Measurements from ENCODE around the gene CACNG5. TPM values are rescaled to one million over a fixed set of nuclear protein-coding genes. Genes with fewer than 3 reads are reported as not detected.

The CACNG5 gene
- total RNA-seq, 1 experiment from 2014 or later, result not detected

DNA sequence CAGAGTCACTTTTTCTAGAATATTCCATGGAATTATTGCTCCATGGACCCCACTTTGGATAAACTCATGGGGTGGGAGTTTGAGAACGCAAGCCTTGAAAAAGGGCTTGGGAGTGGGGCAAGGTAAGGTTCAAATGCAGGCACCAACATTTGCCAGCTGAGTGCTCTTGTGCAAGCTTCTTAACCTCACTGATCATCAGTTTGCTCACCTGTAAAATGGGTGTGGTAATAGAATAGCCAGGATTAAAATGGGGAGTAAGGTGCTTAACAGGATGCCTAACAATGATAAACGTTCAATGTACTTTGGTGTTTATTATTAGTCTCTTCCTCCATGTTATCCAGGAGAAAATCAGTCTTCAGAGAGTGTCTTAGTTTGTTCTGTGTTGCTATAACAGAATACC, 39.0 kb downstream of the CACNG5 start:
- no TSS peak for BruUV-seq (replicated peaks)
- TF ChIP-seq CTCF (IDR thresholded peaks at IDR 0.05; ENCODE audit: unreplicated experiment), result no peak
- intact Hi-C loops (cut with micrococcal nuclease; ENCODE audit: unreplicated experiment), result no loop called here
- Mint-ChIP-seq H3K4me3 (ENCODE audit: low read depth, unreplicated experiment) (no peak overlapping the region), H3K27me3 (ENCODE audit: unreplicated experiment) (peaks cover 77% of the 10 kb centered on the region), H3K36me3 (ENCODE audit: insufficient read depth, unreplicated experiment) (no peaks in the 10 kb centered on the region), H3K27ac (ENCODE audit: unreplicated experiment) (no peak overlapping the region), H3K9me3 (ENCODE audit: low read depth, unreplicated experiment) (peaks cover 2% of the 10 kb centered on the region), H3K4me1 (ENCODE audit: low read depth, unreplicated experiment) (no peaks in the 10 kb centered on the region)
- CTCF ChIA-PET, result no interaction called here
- DNase-seq, result no peak

DNA sequence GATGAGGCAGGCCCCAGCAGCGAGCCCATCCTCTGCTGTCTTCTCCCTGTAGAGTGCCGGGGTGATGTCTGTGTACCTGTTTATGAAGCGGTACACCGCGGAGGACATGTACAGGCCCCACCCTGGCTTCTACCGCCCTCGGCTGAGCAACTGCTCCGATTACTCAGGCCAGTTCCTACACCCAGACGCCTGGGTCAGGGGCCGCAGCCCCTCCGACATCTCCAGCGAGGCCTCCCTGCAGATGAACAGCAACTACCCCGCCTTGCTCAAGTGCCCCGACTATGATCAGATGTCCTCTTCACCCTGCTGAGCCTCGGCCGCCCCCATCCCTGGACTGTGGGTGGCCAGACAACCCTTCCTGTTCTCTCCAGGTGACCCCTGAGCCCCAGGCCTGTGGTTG, 50.0 kb downstream of the CACNG5 start:
- H3K9me3 Mint-ChIP-seq (ENCODE audit: low read depth, unreplicated experiment), result peaks cover 9% of the 10 kb centered on the region
- no peak overlapping the region for H3K27ac Mint-ChIP-seq (ENCODE audit: unreplicated experiment)
- CTCF ChIA-PET, result no interaction called here
- BruUV-seq (replicated peaks), result no TSS peak
- H3K4me3 Mint-ChIP-seq (ENCODE audit: low read depth, unreplicated experiment), result no peak overlapping the region
- intact Hi-C loops (cut with micrococcal nuclease; ENCODE audit: unreplicated experiment), result no loop called here
- no peak for TF ChIP-seq CTCF (IDR thresholded peaks at IDR 0.05; ENCODE audit: unreplicated experiment)
- H3K36me3 Mint-ChIP-seq (ENCODE audit: insufficient read depth, unreplicated experiment), result no peaks in the 10 kb centered on the region
- H3K27me3 Mint-ChIP-seq (ENCODE audit: unreplicated experiment), result peaks cover 63% of the 10 kb centered on the region
- DNase-seq, result no peak
- no peaks in the 10 kb centered on the region for H3K4me1 Mint-ChIP-seq (ENCODE audit: low read depth, unreplicated experiment)

- no TSS peak for BruUV-seq (replicated peaks)
- DNase-seq, result no peak
- Mint-ChIP-seq H3K36me3 (ENCODE audit: insufficient read depth, unreplicated experiment) (no peaks in the 10 kb centered on the region), H3K9me3 (ENCODE audit: low read depth, unreplicated experiment) (peaks cover 9% of the 10 kb centered on the region), H3K4me1 (ENCODE audit: low read depth, unreplicated experiment) (no peaks in the 10 kb centered on the region), H3K4me3 (ENCODE audit: low read depth, unreplicated experiment) (no peak overlapping the region), H3K27ac (ENCODE audit: unreplicated experiment) (no peak overlapping the region), H3K27me3 (ENCODE audit: unreplicated experiment) (peaks cover 68% of the 10 kb centered on the region)
- TF ChIP-seq CTCF (IDR thresholded peaks at IDR 0.05; ENCODE audit: unreplicated experiment), result no peak
- CTCF ChIA-PET, result no interaction called here
- intact Hi-C loops (cut with micrococcal nuclease; ENCODE audit: unreplicated experiment), result no loop called here
Measured at GRCh38 chr17:66885417-66885816, 50.5 kb downstream of the CACNG5 start.

DNA sequence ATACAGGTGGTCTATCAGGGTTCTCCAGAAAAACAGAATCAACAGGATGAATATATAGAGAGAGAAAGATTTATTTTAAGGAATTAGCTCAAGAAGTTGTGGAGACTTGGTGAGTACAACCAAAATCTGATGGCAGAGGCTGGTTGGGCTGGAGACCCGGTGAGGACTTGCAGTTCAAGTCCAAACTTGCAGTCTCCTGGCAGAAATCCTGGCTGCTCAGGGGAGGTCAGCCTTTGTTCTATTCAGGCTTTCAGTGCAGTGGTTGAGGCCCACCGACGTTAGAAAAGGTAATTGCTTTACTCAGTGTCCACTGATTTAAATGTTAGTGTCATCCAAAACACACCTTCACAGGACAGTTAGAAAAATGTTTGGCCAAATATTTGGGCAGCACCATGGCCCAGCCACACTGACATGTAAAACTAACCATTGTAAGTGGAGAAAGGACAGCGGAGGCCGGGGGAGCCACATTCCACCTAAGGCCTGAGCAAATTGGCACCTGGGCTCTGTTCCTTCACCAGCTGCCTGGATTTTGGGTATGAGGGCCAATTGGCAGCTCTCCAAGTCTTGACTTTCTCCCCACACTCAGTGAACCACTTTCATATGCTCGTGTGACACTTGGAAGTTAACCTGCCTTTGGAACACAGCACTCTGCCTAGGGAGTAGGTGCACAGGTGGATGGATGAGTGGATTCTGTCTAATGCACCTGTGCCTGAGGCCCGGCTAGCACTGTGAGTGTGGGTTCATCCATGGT, 54.7 kb downstream of the CACNG5 start:
- no TSS peak for BruUV-seq (replicated peaks)
- DNase-seq, result no peak

More for the DNA sequence above, 54.7 kb downstream of the CACNG5 start:
- Mint-ChIP-seq H3K27me3 (ENCODE audit: unreplicated experiment) (peaks cover 78% of the 10 kb centered on the region), H3K4me1 (ENCODE audit: low read depth, unreplicated experiment) (no peaks in the 10 kb centered on the region), H3K4me3 (ENCODE audit: low read depth, unreplicated experiment) (no peak overlapping the region), H3K36me3 (ENCODE audit: insufficient read depth, unreplicated experiment) (no peaks in the 10 kb centered on the region), H3K27ac (ENCODE audit: unreplicated experiment) (no peak overlapping the region), H3K9me3 (ENCODE audit: low read depth, unreplicated experiment) (no peaks in the 10 kb centered on the region)
- no peak for TF ChIP-seq CTCF (IDR thresholded peaks at IDR 0.05; ENCODE audit: unreplicated experiment)
- intact Hi-C loops (cut with micrococcal nuclease; ENCODE audit: unreplicated experiment), result no loop called here
- CTCF ChIA-PET, result interaction anchor here (0.6 kb wide), 1 partner anchor 720 kb away, joined by 4 read pairs; no protein-coding TSS in a partner anchor

Measured in Calu3 (cell line).